Epithelial cell of esophagus (primary cell): Measurements from ENCODE around the gene MRTFB.
"Not testable (repeated sequence)": the region's sequence is repeated elsewhere in the genome, so short reads cannot be mapped to it uniquely, and the experiment has no call there.

Experiments used
- DNase-seq: peaks from one replicate; pipeline ENCODE4 v3.0.0; 2010; ENCODE audit warnings: low read depth
- H3K4me3 ChIP-seq: 2 replicates; pipeline ENCODE4 v1.5.1; 2011; ENCODE audit warnings: mild to moderate bottlenecking, low read length, control low read depth
- CTCF ChIP-seq: IDR thresholded peaks from 2 replicates; pipeline ENCODE4 v1.5.1; 2011; ENCODE audit warnings: low read depth, mild to moderate bottlenecking, low read length, control low read depth, inconsistent platforms; ENCODE audit not compliant: insufficient read depth; ENCODE audit errors: missing control alignments

Gene MRTFB

GRCh38 chr16:14121142-14121541 lies 50.0 kb downstream of the MRTFB start:
- no peak for TF ChIP-seq CTCF
- DNase-seq: no peak
- no peak overlapping the region for H3K4me3 ChIP-seq

- no peak for TF ChIP-seq CTCF
- no peak for DNase-seq
- no peak overlapping the region for H3K4me3 ChIP-seq
Measured at GRCh38 chr16:14121872-14122271, 50.8 kb downstream of the MRTFB start.

GRCh38 chr16:14122430-14122829 lies 51.3 kb downstream of the MRTFB start:
- not testable (repeated sequence) for H3K4me3 ChIP-seq, DNase-seq

- no peak for DNase-seq
- no peak overlapping the region for H3K4me3 ChIP-seq
- no peak for TF ChIP-seq CTCF
Measured at GRCh38 chr16:14125000-14125681, 54.0 kb downstream of the MRTFB start.

- H3K4me3 ChIP-seq: no peak overlapping the region
- TF ChIP-seq CTCF: no peak
- no peak for DNase-seq
Measured at GRCh38 chr16:14125708-14126107, 54.6 kb downstream of the MRTFB start.

- no peak for DNase-seq
- H3K4me3 ChIP-seq: no peak overlapping the region
- TF ChIP-seq CTCF: no peak
Measured at GRCh38 chr16:14128097-14128496, 57.0 kb downstream of the MRTFB start.

GRCh38 chr16:14129502-14129901 lies 58.4 kb downstream of the MRTFB start:
- no peak for DNase-seq
- no peak for TF ChIP-seq CTCF
- no peak overlapping the region for H3K4me3 ChIP-seq
